Progenitor cell of endocrine pancreas (in vitro differentiated cells): Measurements from ENCODE around the gene BCL2L12. TPM values are rescaled to one million over a fixed set of nuclear protein-coding genes. Genes with fewer than 3 reads are reported as not detected.

ENCODE experiments used
- DNase-seq: peaks from one replicate; pipeline ENCODE4 v3.0.0; 2021; ENCODE audit warnings: low spot score; ENCODE audit not compliant: unreplicated experiment
- H3K27ac Mint-ChIP-seq: 2 replicates; pipeline ENCODE4 v1.8.0; 2021; ENCODE audit warnings: mild to moderate bottlenecking, moderate library complexity, mixed read lengths
- H3K27me3 Mint-ChIP-seq: 2 replicates; pipeline ENCODE4 v1.8.0; 2021; ENCODE audit warnings: mixed read lengths
- H3K36me3 Mint-ChIP-seq: 2 replicates; pipeline ENCODE4 v1.8.0; 2022; ENCODE audit warnings: mixed read lengths; ENCODE audit not compliant: insufficient read depth
- H3K4me1 Mint-ChIP-seq: 2 replicates; pipeline ENCODE4 v1.8.0; 2021; ENCODE audit warnings: low read depth, mixed read lengths
- H3K4me3 Mint-ChIP-seq: 2 replicates; pipeline ENCODE4 v1.8.0; 2021; ENCODE audit warnings: low read depth, mild to moderate bottlenecking, moderate library complexity, mixed read lengths
- H3K9me3 Mint-ChIP-seq: 2 replicates; pipeline ENCODE4 v1.8.0; 2021; ENCODE audit warnings: low read depth, mixed read lengths
- total RNA-seq: library from RNA; stranded (reverse); gene quantifications from 2 replicates; pipeline ENCODE4 v1.2.1, GENCODE V29; 2021
- TF ChIP-seq, protein P1 (sequence below): fragments of 200-600 bp; sonication (generic); IDR thresholded peaks from one replicate; pipeline ENCODE4 v1.5.0; 2021; ENCODE audit warnings: antibody characterized with exemption, mild to moderate bottlenecking; ENCODE audit not compliant: unreplicated experiment

The BCL2L12 gene
- total RNA-seq, 1 donor from 2014 or later = 59.0 TPM

DNA sequence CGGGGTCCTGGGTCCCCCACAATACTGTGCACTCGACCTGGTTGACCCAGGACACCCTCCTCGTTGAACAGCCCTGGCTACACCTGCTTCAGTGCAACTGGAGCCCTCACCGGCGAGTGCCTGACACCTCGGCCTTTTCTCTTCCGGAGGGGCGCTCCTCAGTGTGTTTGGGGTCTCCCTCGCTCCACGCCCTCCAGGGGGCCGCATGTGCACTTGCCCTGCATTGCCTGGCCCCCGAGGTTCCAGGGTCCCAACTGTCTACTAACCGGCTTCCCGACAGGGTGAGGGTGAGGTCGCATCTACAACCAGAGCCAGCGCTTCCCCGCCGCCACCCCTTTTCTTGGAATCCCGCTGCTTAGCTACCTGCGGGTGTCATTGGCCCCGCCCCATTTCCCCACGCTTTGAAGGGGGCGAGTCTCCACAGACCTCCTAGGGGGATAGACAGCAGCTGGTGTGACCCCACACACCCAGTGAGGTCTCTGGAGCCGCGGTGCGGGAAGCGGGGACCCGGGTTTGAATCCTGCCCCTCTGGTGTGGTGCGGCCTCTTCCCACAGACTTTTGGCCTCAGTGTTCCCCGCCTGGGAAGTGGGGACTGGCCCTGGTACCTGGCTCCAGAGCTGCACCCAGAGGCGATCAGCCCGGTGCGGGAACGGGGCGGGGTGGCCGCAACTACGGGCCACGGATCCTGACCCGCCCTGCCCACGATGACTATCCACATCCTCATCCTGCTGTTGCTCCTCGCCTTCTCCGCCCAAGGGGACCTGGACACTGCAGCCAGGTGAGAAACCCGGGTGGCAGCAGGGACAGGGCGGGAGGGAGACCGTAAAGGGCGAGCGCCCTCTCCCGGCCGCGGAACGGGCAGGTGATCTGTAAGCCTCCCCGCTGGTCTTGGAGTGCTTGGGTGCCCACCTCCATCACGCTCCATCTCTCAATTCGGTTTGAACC is 23.7 kb downstream of the BCL2L12 start, which contains the start of gene ADM5:
ADM5 (plus strand) TSS at position 462 of the 946 bp plus-strand sequence; CDS start at position 706, 244 bp downstream.
- Mint-ChIP-seq H3K4me3 (peak within 1 kb of the TSS; percentile 80), H3K36me3 (peaks cover 10% of the 10 kb centered on the region), H3K27me3 (no peaks in the 10 kb centered on the region), H3K4me1 (peaks cover 11% of the 10 kb centered on the region), H3K27ac (peak within 1 kb of the TSS; percentile 90), H3K9me3 (no peaks in the 10 kb centered on the region)
- TF ChIP-seq, protein P1, sequence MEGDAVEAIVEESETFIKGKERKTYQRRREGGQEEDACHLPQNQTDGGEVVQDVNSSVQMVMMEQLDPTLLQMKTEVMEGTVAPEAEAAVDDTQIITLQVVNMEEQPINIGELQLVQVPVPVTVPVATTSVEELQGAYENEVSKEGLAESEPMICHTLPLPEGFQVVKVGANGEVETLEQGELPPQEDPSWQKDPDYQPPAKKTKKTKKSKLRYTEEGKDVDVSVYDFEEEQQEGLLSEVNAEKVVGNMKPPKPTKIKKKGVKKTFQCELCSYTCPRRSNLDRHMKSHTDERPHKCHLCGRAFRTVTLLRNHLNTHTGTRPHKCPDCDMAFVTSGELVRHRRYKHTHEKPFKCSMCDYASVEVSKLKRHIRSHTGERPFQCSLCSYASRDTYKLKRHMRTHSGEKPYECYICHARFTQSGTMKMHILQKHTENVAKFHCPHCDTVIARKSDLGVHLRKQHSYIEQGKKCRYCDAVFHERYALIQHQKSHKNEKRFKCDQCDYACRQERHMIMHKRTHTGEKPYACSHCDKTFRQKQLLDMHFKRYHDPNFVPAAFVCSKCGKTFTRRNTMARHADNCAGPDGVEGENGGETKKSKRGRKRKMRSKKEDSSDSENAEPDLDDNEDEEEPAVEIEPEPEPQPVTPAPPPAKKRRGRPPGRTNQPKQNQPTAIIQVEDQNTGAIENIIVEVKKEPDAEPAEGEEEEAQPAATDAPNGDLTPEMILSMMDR = peak; percentile 66
- peak; percentile 60 for DNase-seq

DNA sequence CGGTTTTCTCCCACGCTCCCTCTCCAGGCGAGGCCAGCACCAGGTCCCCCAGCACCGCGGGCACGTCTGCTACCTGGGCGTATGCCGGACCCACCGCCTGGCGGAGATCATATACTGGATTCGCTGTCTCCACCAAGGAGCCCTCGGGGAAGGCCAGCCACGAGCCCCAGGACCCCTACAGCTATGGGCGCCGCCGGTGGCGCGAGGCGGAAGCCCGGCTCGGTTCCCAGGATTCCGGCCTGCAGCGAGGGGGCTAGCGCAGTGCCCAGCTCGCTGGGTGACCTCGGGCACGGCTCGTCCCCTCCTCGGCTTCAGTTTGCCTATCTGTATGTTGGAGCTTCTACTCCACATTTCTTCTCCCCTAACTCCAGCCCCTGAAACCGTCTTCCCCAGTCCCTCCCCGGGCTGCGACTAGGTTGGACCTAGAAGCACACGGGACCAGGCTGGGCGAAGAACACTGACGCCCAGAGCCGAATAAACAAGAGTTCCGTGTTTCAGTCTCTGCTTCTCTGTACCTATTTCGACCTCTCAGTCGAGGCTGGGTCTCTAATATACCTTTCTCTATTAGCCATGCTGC is 24.4 kb downstream of the BCL2L12 start:
- Mint-ChIP-seq H3K9me3 (no peaks in the 10 kb centered on the region), H3K4me1 (peaks cover 11% of the 10 kb centered on the region), H3K27ac (peak overlapping the region; percentile 90), H3K4me3 (peak overlapping the region; percentile 80), H3K27me3 (no peaks in the 10 kb centered on the region), H3K36me3 (peaks cover 10% of the 10 kb centered on the region)
- TF ChIP-seq, protein P1 = no peak
- DNase-seq = no peak

DNA sequence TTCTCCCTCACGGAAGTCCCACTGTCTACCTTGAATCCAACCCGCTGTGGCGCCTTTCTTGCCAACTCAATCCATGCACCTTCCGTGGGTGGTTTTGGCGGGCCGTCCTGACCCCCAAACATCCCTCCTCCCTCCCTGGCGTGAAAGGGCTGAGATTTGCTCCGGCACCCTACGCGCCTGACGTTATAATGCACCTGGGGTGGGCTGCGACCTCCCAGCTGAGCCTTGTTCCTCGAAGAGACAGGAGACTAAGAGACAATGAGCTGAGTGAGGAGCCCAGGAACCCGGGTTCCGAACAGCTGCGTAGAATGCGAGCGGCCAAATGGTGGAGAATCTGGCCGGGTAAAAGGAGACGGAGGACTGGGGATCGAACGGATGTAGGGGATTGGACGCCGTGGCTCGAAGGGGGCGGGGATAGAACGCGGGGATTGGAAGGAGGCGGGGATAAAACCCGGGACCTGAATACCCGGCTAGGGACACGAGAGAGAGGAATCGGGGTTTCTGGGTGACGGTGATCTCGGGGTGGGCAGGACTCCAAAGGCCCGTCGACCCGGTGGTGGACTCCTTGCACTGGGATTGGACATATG is 25.0 kb downstream of the BCL2L12 start, which contains the start of gene CPT1C:
CPT1C (plus strand) TSS at position 461 of the 587 bp plus-strand sequence. CDS start 1,137 bp downstream, outside the sequence.
- peaks cover 11% of the 10 kb centered on the region for H3K4me1 Mint-ChIP-seq
- TF ChIP-seq, protein P1 = no peak
- DNase-seq = peak; percentile 64
- no peaks in the 10 kb centered on the region for H3K9me3 Mint-ChIP-seq
- H3K27me3 Mint-ChIP-seq = no peaks in the 10 kb centered on the region
- H3K27ac Mint-ChIP-seq = peak within 1 kb of the TSS; percentile 90
- H3K36me3 Mint-ChIP-seq = peaks cover 6% of the 10 kb centered on the region
- peak within 1 kb of the TSS; percentile 80 for H3K4me3 Mint-ChIP-seq

DNA sequence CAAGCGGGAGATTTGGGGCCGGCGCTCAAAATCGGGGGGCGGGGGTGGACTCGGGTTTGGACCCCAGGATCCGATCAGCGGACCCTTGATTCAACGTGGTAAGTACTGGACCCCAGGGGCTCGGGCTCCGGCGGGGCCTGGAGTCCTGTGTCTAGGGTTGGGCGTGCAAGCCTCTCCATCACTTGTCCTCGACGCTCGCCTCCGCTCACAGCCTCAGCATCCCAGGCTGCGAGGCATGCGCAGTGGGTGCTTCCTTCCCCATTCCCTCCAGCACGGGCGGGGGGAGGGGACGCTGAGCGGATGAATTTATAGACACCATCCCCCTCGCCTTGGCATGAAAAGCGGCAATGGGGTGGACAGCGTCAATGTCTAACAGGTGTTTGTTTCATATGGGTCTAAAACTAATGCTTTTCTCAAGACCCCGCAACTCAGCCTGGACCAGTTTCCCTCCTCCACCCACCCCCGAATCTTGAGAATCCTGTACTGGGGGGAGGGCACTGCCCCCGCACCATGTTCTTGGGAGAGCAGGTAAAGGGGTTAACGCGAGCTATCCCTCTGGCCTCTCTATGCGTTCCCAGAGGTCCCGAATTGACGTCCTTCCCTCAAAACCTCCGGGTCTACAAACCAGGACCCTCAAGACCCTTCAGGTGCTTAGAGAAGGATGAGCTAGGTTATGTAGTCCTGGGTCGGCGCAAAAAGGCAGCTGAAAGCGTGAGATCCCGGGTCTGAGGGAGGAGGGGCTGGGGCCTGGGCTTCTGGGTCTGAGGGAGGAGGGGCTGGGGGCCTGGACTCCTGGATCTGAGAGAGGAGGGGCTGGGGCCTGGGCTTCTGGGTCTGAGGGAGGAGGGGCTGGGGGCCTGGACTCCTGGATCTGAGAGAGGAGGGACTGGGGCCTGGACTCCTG is 25.8 kb downstream of the BCL2L12 start:
- Mint-ChIP-seq H3K4me1 (peaks cover 11% of the 10 kb centered on the region), H3K36me3 (peaks cover 5% of the 10 kb centered on the region), H3K9me3 (no peaks in the 10 kb centered on the region), H3K4me3 (peak overlapping the region; percentile 80), H3K27me3 (no peaks in the 10 kb centered on the region), H3K27ac (peak overlapping the region; percentile 90)
- DNase-seq = peak; percentile 41
- TF ChIP-seq, protein P1 = no peak
